ENCODE data around the gene C12orf56.

Gene C12orf56

GRCh38 chr12:64269161-64269560 lies 121.4 kb downstream of the C12orf56 start:
- H3K27ac ChIP-seq: no peak overlapping the region
- TF ChIP-seq CTCF (conservative IDR thresholded peaks at IDR 0.05): no peak
- TF ChIP-seq ZFX (IDR thresholded peaks at IDR 0.05): no peak

GRCh38 chr12:64268409-64268808 lies 122.1 kb downstream of the C12orf56 start:
- TF ChIP-seq ZFX (IDR thresholded peaks at IDR 0.05): no peak
- no peak for TF ChIP-seq CTCF (conservative IDR thresholded peaks at IDR 0.05)
- H3K27ac ChIP-seq: no peak overlapping the region

GRCh38 chr12:64265839-64266238 lies 124.7 kb downstream of the C12orf56 start:
- TF ChIP-seq CTCF (conservative IDR thresholded peaks at IDR 0.05) (no peak), ZFX (IDR thresholded peaks at IDR 0.05) (no peak)
- H3K27ac ChIP-seq: no peak overlapping the region

GRCh38 chr12:64261813-64262212 lies 128.7 kb downstream of the C12orf56 start:
- H3K27ac ChIP-seq: no peak overlapping the region

GRCh38 chr12:64258576-64258975 lies 132.0 kb downstream of the C12orf56 start:
- TF ChIP-seq ZFX (IDR thresholded peaks at IDR 0.05) (no peak), CTCF (conservative IDR thresholded peaks at IDR 0.05) (no peak)
- no peak overlapping the region for H3K27ac ChIP-seq

More at GRCh38 chr12:64261813-64262212, 128.7 kb downstream of the C12orf56 start:
- no peak for TF ChIP-seq CTCF (conservative IDR thresholded peaks at IDR 0.05)
- no peak for TF ChIP-seq ZFX (IDR thresholded peaks at IDR 0.05)

GRCh38 chr12:64256166-64256800 lies 134.3 kb downstream of the C12orf56 start:
- TF ChIP-seq CTCF (conservative IDR thresholded peaks at IDR 0.05): peak; percentile 84
- no peak for TF ChIP-seq ZFX (IDR thresholded peaks at IDR 0.05)
- no peak overlapping the region for H3K27ac ChIP-seq

- H3K27ac ChIP-seq: no peak overlapping the region
- TF ChIP-seq ZFX (IDR thresholded peaks at IDR 0.05) (no peak), CTCF (conservative IDR thresholded peaks at IDR 0.05) (no peak)
These were observed 135.3 kb downstream of the C12orf56 start for GRCh38 chr12:64255249-64255648.

Data from C4-2B (cell line).